MM.1S (cell line): ENCODE measurements around the gene EIF3A.

ENCODE experiments used
- DNase-seq: peaks from one replicate; pipeline ENCODE4 v3.0.0-alpha.2; 2015
- H2AFZ ChIP-seq: fragments of 300-600 bp; sonication (generic); 2 replicates; pipeline ENCODE4 v1.6.0; 2016; ENCODE audit warnings: antibody characterized with exemption, low read length
- H3F3A ChIP-seq: fragments of 300-600 bp; sonication (generic); 2 replicates; pipeline ENCODE4 v1.6.1; 2016; ENCODE audit warnings: mild to moderate bottlenecking, antibody characterized with exemption, low read length, moderate library complexity, mixed read lengths; ENCODE audit not compliant: insufficient read depth
- H3K27ac ChIP-seq: fragments of 300-600 bp; sonication (generic); 2 replicates; pipeline ENCODE4 v1.5.1; 2016; ENCODE audit warnings: mild to moderate bottlenecking, low read length
- H3K27me3 ChIP-seq: fragments of 300-600 bp; sonication (generic); replicated peaks from 2 replicates; pipeline ENCODE4 v1.6.0; 2016; ENCODE audit warnings: low read length; ENCODE audit not compliant: insufficient read depth
- H3K36me3 ChIP-seq: fragments of 300-600 bp; sonication (generic); replicated peaks from 2 replicates; pipeline ENCODE4 v1.6.1; 2016; ENCODE audit warnings: mild to moderate bottlenecking, low read length, mixed read lengths; ENCODE audit not compliant: insufficient read depth
- H3K4me1 ChIP-seq: fragments of 300-600 bp; sonication (generic); 2 replicates; pipeline ENCODE4 v1.6.1; 2016; ENCODE audit warnings: low read length, mixed read lengths
- H3K4me2 ChIP-seq: fragments of 300-600 bp; sonication (generic); 2 replicates; pipeline ENCODE4 v1.6.0; 2016; ENCODE audit warnings: low read depth, low read length
- H3K4me3 ChIP-seq: fragments of 300-600 bp; sonication (generic); 2 replicates; pipeline ENCODE4 v1.5.1; 2016; ENCODE audit warnings: low read length, mixed read lengths
- H3K79me2 ChIP-seq: fragments of 300-600 bp; sonication (generic); 2 replicates; pipeline ENCODE4 v1.6.1; 2016; ENCODE audit warnings: mixed run types, low read length, mixed read lengths
- H3K9ac ChIP-seq: fragments of 300-600 bp; sonication (generic); 2 replicates; pipeline ENCODE4 v1.6.1; 2016; ENCODE audit warnings: low read length, mixed read lengths
- H3K9me2 ChIP-seq: fragments of 300-600 bp; sonication (generic); replicated peaks from 2 replicates; pipeline ENCODE4 v1.6.1; 2016; ENCODE audit warnings: mild to moderate bottlenecking, low read length, mixed read lengths; ENCODE audit not compliant: insufficient read depth
- H3K9me3 ChIP-seq: fragments of 300-600 bp; sonication (generic); replicated peaks from 2 replicates; pipeline ENCODE4 v1.6.1; 2016; ENCODE audit warnings: mild to moderate bottlenecking, low read length, mixed read lengths; ENCODE audit not compliant: insufficient read depth
- H4K20me1 ChIP-seq: fragments of 300-600 bp; sonication (generic); 2 replicates; pipeline ENCODE4 v1.6.1; 2016; ENCODE audit warnings: mild to moderate bottlenecking, low read length, moderate library complexity, mixed read lengths; ENCODE audit not compliant: insufficient read depth
- EZH2 ChIP-seq: fragments of 300-600 bp; sonication (generic); optimal IDR thresholded peaks from 2 replicates; pipeline ENCODE3; 2017; ENCODE audit warnings: low read depth, mild to moderate bottlenecking, antibody characterized with exemption, low read length, mixed read lengths
- EZH2phosphoT487 ChIP-seq: fragments of 300-600 bp; sonication (generic); IDR thresholded peaks from 2 replicates; pipeline ENCODE4 v1.6.1; 2018; ENCODE audit warnings: antibody characterized with exemption, low read length
- TF ChIP-seq, protein P1 (sequence below): fragments of 300-600 bp; sonication (generic); IDR thresholded peaks from 2 replicates; pipeline ENCODE4 v1.5.1; 2016; ENCODE audit warnings: antibody characterized with exemption, low read length, mixed read lengths

EIF3A gene

GRCh38 chr10:118998183-118998582 lies 82.4 kb downstream of the EIF3A start:
- H3K4me3 ChIP-seq, result no peak overlapping the region
- H3K9me2 ChIP-seq, result no peaks in the 10 kb centered on the region
- no peak overlapping the region for H2AFZ ChIP-seq
- no peaks in the 10 kb centered on the region; the same call in 1 of the 2 replicates for H3F3A ChIP-seq
- no peaks in the 10 kb centered on the region for H4K20me1 ChIP-seq
- no peaks in the 10 kb centered on the region for H3K79me2 ChIP-seq
- H3K4me1 ChIP-seq, result no peaks in the 10 kb centered on the region
- no peaks in the 10 kb centered on the region for H3K9me3 ChIP-seq
- no peak overlapping the region for H3K9ac ChIP-seq
- no peaks in the 10 kb centered on the region for H3K27me3 ChIP-seq
- H3K4me2 ChIP-seq, result no peak overlapping the region
- TF ChIP-seq EZH2, result no peak
- TF ChIP-seq EZH2phosphoT487, result no peak
- TF ChIP-seq, protein P1, sequence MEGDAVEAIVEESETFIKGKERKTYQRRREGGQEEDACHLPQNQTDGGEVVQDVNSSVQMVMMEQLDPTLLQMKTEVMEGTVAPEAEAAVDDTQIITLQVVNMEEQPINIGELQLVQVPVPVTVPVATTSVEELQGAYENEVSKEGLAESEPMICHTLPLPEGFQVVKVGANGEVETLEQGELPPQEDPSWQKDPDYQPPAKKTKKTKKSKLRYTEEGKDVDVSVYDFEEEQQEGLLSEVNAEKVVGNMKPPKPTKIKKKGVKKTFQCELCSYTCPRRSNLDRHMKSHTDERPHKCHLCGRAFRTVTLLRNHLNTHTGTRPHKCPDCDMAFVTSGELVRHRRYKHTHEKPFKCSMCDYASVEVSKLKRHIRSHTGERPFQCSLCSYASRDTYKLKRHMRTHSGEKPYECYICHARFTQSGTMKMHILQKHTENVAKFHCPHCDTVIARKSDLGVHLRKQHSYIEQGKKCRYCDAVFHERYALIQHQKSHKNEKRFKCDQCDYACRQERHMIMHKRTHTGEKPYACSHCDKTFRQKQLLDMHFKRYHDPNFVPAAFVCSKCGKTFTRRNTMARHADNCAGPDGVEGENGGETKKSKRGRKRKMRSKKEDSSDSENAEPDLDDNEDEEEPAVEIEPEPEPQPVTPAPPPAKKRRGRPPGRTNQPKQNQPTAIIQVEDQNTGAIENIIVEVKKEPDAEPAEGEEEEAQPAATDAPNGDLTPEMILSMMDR, result no peak
- H3K27ac ChIP-seq, result no peak overlapping the region
- H3K36me3 ChIP-seq, result no peaks in the 10 kb centered on the region
- DNase-seq, result no peak

GRCh38 chr10:118997379-118997778 lies 83.2 kb downstream of the EIF3A start:
- no peak for DNase-seq
- H4K20me1 ChIP-seq, result no peaks in the 10 kb centered on the region
- TF ChIP-seq EZH2 (no peak), EZH2phosphoT487 (no peak)
- TF ChIP-seq, protein P1, result no peak
- no peak overlapping the region for H3K4me3 ChIP-seq
- no peak overlapping the region for H3K4me2 ChIP-seq
- no peak overlapping the region for H3K9ac ChIP-seq
- no peaks in the 10 kb centered on the region for H3K36me3 ChIP-seq
- H3F3A ChIP-seq, result no peaks in the 10 kb centered on the region; the same call in 1 of the 2 replicates
- no peaks in the 10 kb centered on the region for H3K4me1 ChIP-seq
- H3K9me2 ChIP-seq, result no peaks in the 10 kb centered on the region
- H3K27ac ChIP-seq, result no peak overlapping the region
- no peak overlapping the region for H2AFZ ChIP-seq
- no peaks in the 10 kb centered on the region for H3K27me3 ChIP-seq
- H3K9me3 ChIP-seq, result no peaks in the 10 kb centered on the region
- no peaks in the 10 kb centered on the region for H3K79me2 ChIP-seq

GRCh38 chr10:118995739-118996138 lies 84.9 kb downstream of the EIF3A start:
- TF ChIP-seq EZH2phosphoT487, result no peak
- TF ChIP-seq, protein P1, result no peak
- no peak for TF ChIP-seq EZH2
- Histone ChIP-seq H3K9me3 (no peaks in the 10 kb centered on the region), H3K4me2 (no peak overlapping the region)

More at GRCh38 chr10:118995739-118996138, 84.9 kb downstream of the EIF3A start:
- no peaks in the 10 kb centered on the region for H3K27me3 ChIP-seq
- H3K4me1 ChIP-seq, result no peaks in the 10 kb centered on the region
- H3K79me2 ChIP-seq, result no peaks in the 10 kb centered on the region
- H3K27ac ChIP-seq, result peak overlapping the region; percentile 52; the same call in 1 of the 2 replicates
- H3K9me2 ChIP-seq, result no peaks in the 10 kb centered on the region
- no peaks in the 10 kb centered on the region for H3K36me3 ChIP-seq
- no peaks in the 10 kb centered on the region for H4K20me1 ChIP-seq
- no peak overlapping the region; the same call in 1 of the 2 replicates for H3K4me3 ChIP-seq
- no peak overlapping the region for H3K9ac ChIP-seq
- DNase-seq, result peak; percentile 65
- no peaks in the 10 kb centered on the region; the same call in 1 of the 2 replicates for H3F3A ChIP-seq
- H2AFZ ChIP-seq, result 0 out of 2 replicates have a peak overlapping the region, but pooled peaks have one; percentile 17
